ENCODE measurements around the gene KRT10. TPM values are rescaled to one million over a fixed set of nuclear protein-coding genes. Genes with fewer than 3 reads are reported as not detected.

The KRT10 gene
- total RNA-seq, 1 experiment from 2014 or later, result 49.4 TPM

DNA sequence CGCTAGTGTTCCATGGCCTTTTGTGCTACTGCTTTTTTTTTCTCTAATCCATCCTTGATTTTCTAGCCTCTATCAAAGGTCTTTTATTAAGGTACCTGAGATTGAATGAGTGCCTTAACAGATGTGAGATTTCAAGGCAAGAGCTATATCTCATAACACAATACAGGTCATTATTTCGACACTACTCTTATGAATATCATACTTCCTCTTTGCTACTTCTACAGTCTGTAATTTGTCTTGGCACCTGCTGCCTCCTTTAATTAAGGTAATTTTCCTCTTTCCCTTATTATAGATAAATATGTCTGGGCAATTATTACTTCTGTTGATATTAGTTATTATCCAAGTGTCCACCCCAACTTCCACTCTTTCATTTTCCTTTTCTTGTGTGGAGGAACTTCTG is 27.9 kb downstream of the KRT10 start:
- Histone ChIP-seq H3K4me2 (no peak overlapping the region), H3F3A (ENCODE audit: insufficient read depth, low read depth) (no peaks in the 10 kb centered on the region), H2AFZ (no peak overlapping the region), H3K4me1 (replicated peaks; ENCODE audit: insufficient read depth) (no peaks in the 10 kb centered on the region), H3K4me3 (no peak overlapping the region), H3K27ac (no peak overlapping the region), H4K20me1 (ENCODE audit: insufficient read depth) (no peaks in the 10 kb centered on the region), H3K36me3 (ENCODE audit: low read depth) (no peaks in the 10 kb centered on the region), H3K9me3 (ENCODE audit: insufficient read depth, low read depth) (no peaks in the 10 kb centered on the region), H3K27me3 (ENCODE audit: insufficient read depth, low read depth) (no peaks in the 10 kb centered on the region), H3K9me2 (ENCODE audit: insufficient read depth) (no peaks in the 10 kb centered on the region), H3K79me2 (ENCODE audit: low read depth) (no peaks in the 10 kb centered on the region)
- intact Hi-C loops (cut with micrococcal nuclease; ENCODE audit: unreplicated experiment), result loop anchor here (5.0 kb wide), 1 partner anchor 157 kb away; no protein-coding TSS in a partner anchor
- BruUV-seq (replicated peaks), result no TSS peak
- ChIA-PET CTCF (no interaction called here), POLR2A (ENCODE audit: unreplicated experiment) (no interaction called here)
- no peak for DNase-seq
- no peak for TF ChIP-seq EZH2 (IDR thresholded peaks at IDR 0.05; ENCODE audit: low read depth)
- TF ChIP-seq, protein P1, sequence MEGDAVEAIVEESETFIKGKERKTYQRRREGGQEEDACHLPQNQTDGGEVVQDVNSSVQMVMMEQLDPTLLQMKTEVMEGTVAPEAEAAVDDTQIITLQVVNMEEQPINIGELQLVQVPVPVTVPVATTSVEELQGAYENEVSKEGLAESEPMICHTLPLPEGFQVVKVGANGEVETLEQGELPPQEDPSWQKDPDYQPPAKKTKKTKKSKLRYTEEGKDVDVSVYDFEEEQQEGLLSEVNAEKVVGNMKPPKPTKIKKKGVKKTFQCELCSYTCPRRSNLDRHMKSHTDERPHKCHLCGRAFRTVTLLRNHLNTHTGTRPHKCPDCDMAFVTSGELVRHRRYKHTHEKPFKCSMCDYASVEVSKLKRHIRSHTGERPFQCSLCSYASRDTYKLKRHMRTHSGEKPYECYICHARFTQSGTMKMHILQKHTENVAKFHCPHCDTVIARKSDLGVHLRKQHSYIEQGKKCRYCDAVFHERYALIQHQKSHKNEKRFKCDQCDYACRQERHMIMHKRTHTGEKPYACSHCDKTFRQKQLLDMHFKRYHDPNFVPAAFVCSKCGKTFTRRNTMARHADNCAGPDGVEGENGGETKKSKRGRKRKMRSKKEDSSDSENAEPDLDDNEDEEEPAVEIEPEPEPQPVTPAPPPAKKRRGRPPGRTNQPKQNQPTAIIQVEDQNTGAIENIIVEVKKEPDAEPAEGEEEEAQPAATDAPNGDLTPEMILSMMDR (conservative IDR thresholded peaks at IDR 0.05), result no peak

- TF ChIP-seq EZH2 (IDR thresholded peaks at IDR 0.05; ENCODE audit: low read depth), result no peak
- TF ChIP-seq, protein P1 (conservative IDR thresholded peaks at IDR 0.05), result no peak
- no peaks in the 10 kb centered on the region for H3K27me3 ChIP-seq (ENCODE audit: insufficient read depth, low read depth)
- H3K4me2 ChIP-seq, result no peak overlapping the region
- no TSS peak for BruUV-seq (replicated peaks)
- intact Hi-C loops (cut with micrococcal nuclease; ENCODE audit: unreplicated experiment), result loop anchor here (2.0 to 5.0 kb wide), 2 partner anchors 157 to 435 kb away; no protein-coding TSS in a partner anchor
- no peaks in the 10 kb centered on the region for H3K79me2 ChIP-seq (ENCODE audit: low read depth)
- H3K9me2 ChIP-seq (ENCODE audit: insufficient read depth), result no peaks in the 10 kb centered on the region
- CTCF ChIA-PET, result no interaction called here
- no peaks in the 10 kb centered on the region for H3K36me3 ChIP-seq (ENCODE audit: low read depth)
- H3K9me3 ChIP-seq (ENCODE audit: insufficient read depth, low read depth), result no peaks in the 10 kb centered on the region
- no peaks in the 10 kb centered on the region for H3K4me1 ChIP-seq (replicated peaks; ENCODE audit: insufficient read depth)
- H2AFZ ChIP-seq, result no peak overlapping the region
- H4K20me1 ChIP-seq (ENCODE audit: insufficient read depth), result no peaks in the 10 kb centered on the region
- POLR2A ChIA-PET (ENCODE audit: unreplicated experiment), result no interaction called here
- no peak overlapping the region for H3K27ac ChIP-seq
- H3F3A ChIP-seq (ENCODE audit: insufficient read depth, low read depth), result no peaks in the 10 kb centered on the region
- no peak overlapping the region for H3K4me3 ChIP-seq
- no peak for DNase-seq
These were observed 28.6 kb downstream of the KRT10 start for GRCh38 chr17:40793832-40794231.

DNA sequence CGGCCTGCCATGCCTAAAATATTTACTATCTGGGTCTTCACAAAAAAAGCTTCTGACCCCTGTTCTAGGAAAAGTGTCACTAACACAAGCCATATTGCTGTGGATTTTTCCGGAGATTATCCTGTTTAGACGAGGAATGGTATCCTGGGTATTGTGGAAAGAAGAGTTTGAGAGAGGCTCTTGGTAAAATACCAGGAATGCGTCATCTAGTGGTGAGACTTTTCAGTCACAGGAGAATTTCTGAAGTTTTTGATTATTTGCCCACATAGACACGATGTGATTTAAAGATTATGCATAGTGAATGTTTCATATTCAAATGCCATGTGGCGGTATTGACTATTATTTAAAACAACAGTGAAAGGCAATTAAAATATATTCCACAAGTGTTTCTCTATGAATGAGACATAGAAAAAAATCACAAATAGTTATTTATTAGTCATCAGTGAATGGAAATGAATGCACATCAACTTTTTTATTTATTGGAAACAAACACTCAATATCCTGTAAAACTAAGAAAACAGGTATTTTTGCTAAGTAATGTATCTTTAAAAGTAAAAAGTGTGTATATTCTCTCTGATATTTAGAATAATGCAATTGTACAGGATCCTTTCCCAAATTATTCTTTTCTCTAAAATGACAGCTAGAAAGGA is 30.5 kb downstream of the KRT10 start:
- Histone ChIP-seq H3K27me3 (ENCODE audit: insufficient read depth, low read depth) (no peaks in the 10 kb centered on the region), H3K9me3 (ENCODE audit: insufficient read depth, low read depth) (no peaks in the 10 kb centered on the region), H3K27ac (no peak overlapping the region), H4K20me1 (ENCODE audit: insufficient read depth) (no peaks in the 10 kb centered on the region), H3K4me3 (no peak overlapping the region), H3K79me2 (ENCODE audit: low read depth) (no peaks in the 10 kb centered on the region), H2AFZ (no peak overlapping the region), H3K9me2 (ENCODE audit: insufficient read depth) (no peaks in the 10 kb centered on the region), H3K4me1 (replicated peaks; ENCODE audit: insufficient read depth) (no peaks in the 10 kb centered on the region), H3F3A (ENCODE audit: insufficient read depth, low read depth) (no peaks in the 10 kb centered on the region), H3K4me2 (no peak overlapping the region), H3K36me3 (ENCODE audit: low read depth) (no peaks in the 10 kb centered on the region)
- intact Hi-C loops (cut with micrococcal nuclease; ENCODE audit: unreplicated experiment), result loop anchor here (1.0 to 5.0 kb wide), 3 partner anchors 155 to 433 kb away; no protein-coding TSS in a partner anchor
- BruUV-seq (replicated peaks), result no TSS peak
- no peak for DNase-seq
- ChIA-PET CTCF (interaction anchor here (2.4 kb wide), 1 partner anchor 177 kb away, joined by 14 read pairs; no protein-coding TSS in a partner anchor), POLR2A (ENCODE audit: unreplicated experiment) (no interaction called here)
- no peak for TF ChIP-seq EZH2 (IDR thresholded peaks at IDR 0.05; ENCODE audit: low read depth)
- TF ChIP-seq, protein P1 (conservative IDR thresholded peaks at IDR 0.05), result peak; percentile 70

All from PC-9 (cell line).